ENCODE results near the gene TSPAN31. TPM values are rescaled to one million over a fixed set of nuclear protein-coding genes. Genes with fewer than 3 reads are reported as not detected.

The TSPAN31 gene
- polyA plus RNA-seq, 12 donors, result 40.6 to 55.8 (median 46.6) TPM; not detected in 1

- DNase-seq, result no peak
Observed at GRCh38 chr12:57733928-57734327, 10.9 kb upstream of the TSPAN31 start.

- no peak for DNase-seq
Observed at GRCh38 chr12:57734591-57734990, 10.2 kb upstream of the TSPAN31 start.

GRCh38 chr12:57735198-57735855 is 9.5 kb upstream of the TSPAN31 start:
- no peak for DNase-seq

- no peak for DNase-seq
Observed at GRCh38 chr12:57735952-57736740, 8.7 kb upstream of the TSPAN31 start.

GRCh38 chr12:57736741-57737466 is 7.9 kb upstream of the TSPAN31 start:
- DNase-seq, result no peak

- DNase-seq, result no peak
Observed at GRCh38 chr12:57737467-57738460, 7.1 kb upstream of the TSPAN31 start.

- DNase-seq, result no peak
Observed at GRCh38 chr12:57738661-57739237, 6.1 kb upstream of the TSPAN31 start, which contains the start of gene AGAP2. Gene AGAP2 (minus strand): TSS chr12:57738742. CDS start chr12:57738246, 496 bp downstream.

GRCh38 chr12:57739387-57739786 is 5.5 kb upstream of the TSPAN31 start:
- no peak for DNase-seq

GRCh38 chr12:57739914-57740538 is 4.8 kb upstream of the TSPAN31 start:
- DNase-seq, result no peak

- DNase-seq, result no peak
Observed at GRCh38 chr12:57740656-57741412, 4.0 kb upstream of the TSPAN31 start.

GRCh38 chr12:57741413-57741789 is 3.4 kb upstream of the TSPAN31 start:
- no peak for DNase-seq

GRCh38 chr12:57741844-57742738 is 2.7 kb upstream of the TSPAN31 start:
- DNase-seq, result no peak

- DNase-seq, result no peak
Observed at GRCh38 chr12:57743769-57744168, 1.1 kb upstream of the TSPAN31 start.

GRCh38 chr12:57744194-57744776 is 554 bp upstream of the TSPAN31 start:
- no peak for DNase-seq

- no peak for DNase-seq
Observed at GRCh38 chr12:57745485-57745881, 644 bp downstream of the TSPAN31 start.

- DNase-seq, result no peak
Observed at GRCh38 chr12:57746025-57746424, 1.2 kb downstream of the TSPAN31 start.

GRCh38 chr12:57749061-57749460 is 4.2 kb downstream of the TSPAN31 start:
- DNase-seq, result no peak

Data from muscle of arm (tissue), 12 donors.